ENCODE results near the gene RALB.

- TF ChIP-seq REST (IDR thresholded peaks at IDR 0.05; ENCODE audit: unreplicated experiment): no peak
- peak; percentile 43 to 68 for TF ChIP-seq CTCF (conservative IDR thresholded peaks at IDR 0.05; ENCODE audit: low read depth in 2 of 2)
- TF ChIP-seq POLR2AphosphoS5 (IDR thresholded peaks at IDR 0.05; ENCODE audit: low read depth): no peak
- no peak for TF ChIP-seq JUNB (IDR thresholded peaks at IDR 0.05; ENCODE audit: unreplicated experiment)
- no peak for TF ChIP-seq STAT1 (IDR thresholded peaks at IDR 0.05; ENCODE audit: unreplicated experiment)
- TF ChIP-seq EZH2phosphoT487 (IDR thresholded peaks at IDR 0.05; ENCODE audit: unreplicated experiment): no peak
- TF ChIP-seq EZH2 (IDR thresholded peaks at IDR 0.05; ENCODE audit: low read depth, unreplicated experiment): no peak
Measured at GRCh38 chr2:120305296-120305695, 52.6 kb downstream of the RALB start.

All from GM23338 (cell line).